Activated naive CD4-positive, alpha-beta T cell treated with anti-CD3 and anti-CD28 coated beads, Interleukin-2, amount 10 ng/mL, durations not matched to agents 7 days and 5 days (primary cell): Measurements from ENCODE around the gene HSD11B1.
A peak's percentile ranks its signal among the peaks of the same experiment; 100 is the strongest.

ENCODE experiments used
- CTCF ChIA-PET: fragments of 350-600 bp; sonication (Branson Sonifier 250); formaldehyde crosslinking; loops from one replicate; lab custom pipeline; 2021; ENCODE audit warnings: antibody characterized with exemption; lab: Charles Lee
- DNase-seq: peaks from one replicate; pipeline ENCODE4 v3.0.0-alpha.2; 2020
- H3K27ac Mint-ChIP-seq: one replicate; pipeline ENCODE4 v1.8.0; 2021; ENCODE audit warnings: mild to moderate bottlenecking, moderate library complexity, mixed read lengths
- H3K27me3 Mint-ChIP-seq: one replicate; pipeline ENCODE4 v1.8.0; 2021; ENCODE audit warnings: mild to moderate bottlenecking, mixed read lengths
- H3K36me3 Mint-ChIP-seq: one replicate; pipeline ENCODE4 v1.8.0; 2021; ENCODE audit warnings: mixed read lengths
- H3K4me1 Mint-ChIP-seq: one replicate; pipeline ENCODE4 v1.8.0; 2021; ENCODE audit warnings: mixed read lengths
- H3K4me3 Mint-ChIP-seq: one replicate; pipeline ENCODE4 v1.8.0; 2021; ENCODE audit warnings: mild to moderate bottlenecking, moderate library complexity, mixed read lengths
- H3K9me3 Mint-ChIP-seq: one replicate; pipeline ENCODE4 v1.8.0; 2021; ENCODE audit warnings: mixed read lengths

Gene HSD11B1

DNA sequence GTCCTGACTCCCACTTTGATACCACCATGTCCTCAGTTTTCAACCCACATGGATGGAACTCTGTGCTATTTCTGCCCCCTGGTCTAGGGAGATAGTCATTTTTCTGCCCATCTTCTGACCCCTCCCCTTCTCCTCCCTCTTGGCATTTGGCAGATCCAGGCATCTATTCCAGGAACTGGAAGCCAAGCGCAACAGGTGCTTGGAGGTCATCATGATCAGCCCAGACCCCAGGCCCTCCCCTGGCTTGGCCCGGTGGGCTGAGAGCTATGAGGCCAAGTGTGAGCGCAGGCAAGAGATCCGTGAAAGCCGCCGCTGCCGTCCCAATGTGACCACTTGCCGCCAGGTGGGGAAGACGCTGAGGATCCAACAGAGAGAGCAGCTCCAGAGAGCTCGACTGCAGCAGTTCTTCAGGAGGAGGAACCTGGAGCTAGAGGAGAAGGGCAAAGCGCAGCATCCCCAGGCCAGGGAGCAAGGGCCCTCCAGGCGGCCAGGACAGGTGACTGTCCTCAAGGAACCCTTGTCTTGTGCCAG is 55.2 kb downstream of the HSD11B1 start:
- peak overlapping the region; percentile 4 for H3K27ac Mint-ChIP-seq
- H3K4me1 Mint-ChIP-seq, result peaks cover 76% of the 10 kb centered on the region
- DNase-seq, result no peak
- H3K27me3 Mint-ChIP-seq, result no peaks in the 10 kb centered on the region
- no peaks in the 10 kb centered on the region for H3K9me3 Mint-ChIP-seq
- peaks cover 88% of the 10 kb centered on the region for H3K36me3 Mint-ChIP-seq
- H3K4me3 Mint-ChIP-seq, result peak overlapping the region; percentile 22
- CTCF ChIA-PET, result interaction anchor here (1.1 to 3.3 kb wide), 3 partner anchors 9 to 190 kb away, joined by 3 to 21 read pairs (median 4); no protein-coding TSS in a partner anchor

- Mint-ChIP-seq H3K27me3 (no peaks in the 10 kb centered on the region), H3K4me1 (peaks cover 77% of the 10 kb centered on the region), H3K27ac (peak overlapping the region; percentile 50), H3K36me3 (peaks cover 92% of the 10 kb centered on the region), H3K9me3 (no peaks in the 10 kb centered on the region), H3K4me3 (no peak overlapping the region)
- CTCF ChIA-PET, result interaction anchor here (1.0 to 3.3 kb wide), 2 partner anchors 8 to 13 kb away, joined by 4 to 21 read pairs; no protein-coding TSS in a partner anchor
- DNase-seq, result no peak
Observed at GRCh38 chr1:209761011-209761635, 56.5 kb downstream of the HSD11B1 start.

GRCh38 chr1:209766051-209766450 is 61.4 kb downstream of the HSD11B1 start:
- peaks cover 57% of the 10 kb centered on the region for H3K36me3 Mint-ChIP-seq
- DNase-seq, result no peak
- H3K27ac Mint-ChIP-seq, result no peak overlapping the region
- H3K9me3 Mint-ChIP-seq, result no peaks in the 10 kb centered on the region
- CTCF ChIA-PET, result interaction anchor here (1.3 to 6.0 kb wide), 3 partner anchors 10 to 72 kb away, joined by 3 to 96 read pairs (median 60); partner anchors contain the start of gene TRAF3IP3
- H3K27me3 Mint-ChIP-seq, result no peaks in the 10 kb centered on the region
- no peak overlapping the region for H3K4me3 Mint-ChIP-seq
- peaks cover 65% of the 10 kb centered on the region for H3K4me1 Mint-ChIP-seq

DNA sequence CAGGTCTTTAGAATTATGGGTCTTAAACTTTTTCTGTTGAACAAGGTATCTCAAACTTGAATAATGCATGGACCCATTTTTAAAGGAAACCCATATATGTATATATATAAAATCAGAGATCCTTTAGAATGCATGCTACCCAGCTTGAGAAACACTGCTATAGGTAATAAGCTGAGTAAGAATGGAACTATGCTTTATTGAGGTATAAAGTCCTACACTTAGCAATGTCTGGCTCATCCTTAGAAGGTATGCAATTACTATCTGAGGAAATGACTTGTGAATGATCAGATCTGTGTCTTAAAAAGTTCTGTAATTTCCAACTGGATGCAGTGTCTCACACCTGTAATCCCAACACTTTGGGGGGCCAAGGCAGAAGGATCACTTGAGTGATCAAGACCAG is 62.5 kb downstream of the HSD11B1 start:
- H3K4me1 Mint-ChIP-seq, result peaks cover 54% of the 10 kb centered on the region
- no peak for DNase-seq
- H3K4me3 Mint-ChIP-seq, result no peak overlapping the region
- no peak overlapping the region for H3K27ac Mint-ChIP-seq
- H3K9me3 Mint-ChIP-seq, result no peaks in the 10 kb centered on the region
- CTCF ChIA-PET, result interaction anchor here (1.1 to 6.0 kb wide), 4 partner anchors 11 to 164 kb away, joined by 3 to 96 read pairs (median 32); partner anchors contain the start of gene TRAF3IP3
- H3K36me3 Mint-ChIP-seq, result peaks cover 47% of the 10 kb centered on the region
- no peaks in the 10 kb centered on the region for H3K27me3 Mint-ChIP-seq

DNA sequence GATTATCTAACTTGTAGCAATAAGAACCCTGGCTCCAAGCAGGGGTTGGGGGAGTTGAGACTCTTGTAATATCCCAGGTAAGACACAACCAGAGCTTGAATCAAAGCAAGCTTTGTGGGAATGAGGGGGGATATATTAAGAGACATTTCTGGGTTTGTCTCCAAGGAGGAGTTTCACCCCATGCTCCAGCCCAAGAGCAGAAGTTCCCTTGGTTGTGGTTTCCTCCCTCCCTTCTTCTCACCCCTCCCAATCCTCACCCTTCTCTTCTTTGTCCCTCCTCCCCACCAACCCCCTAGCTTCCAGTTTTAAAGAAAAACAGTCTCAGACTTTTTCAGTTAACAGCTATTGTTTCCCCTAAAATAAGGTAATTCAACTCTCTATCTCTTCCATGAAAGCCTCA is 63.1 kb downstream of the HSD11B1 start:
- no peak overlapping the region for H3K27ac Mint-ChIP-seq
- DNase-seq, result no peak

GRCh38 chr1:209768354-209768774 is 63.7 kb downstream of the HSD11B1 start:
- H3K9me3 Mint-ChIP-seq, result no peaks in the 10 kb centered on the region
- no peak overlapping the region for H3K4me3 Mint-ChIP-seq
- DNase-seq, result peak; percentile 95
- CTCF ChIA-PET, result interaction anchor here (0.7 to 6.0 kb wide), 12 partner anchors 9 to 202 kb away, joined by 3 to 96 read pairs (median 4); partner anchors contain the start of genes HSD11B1 and TRAF3IP3
- H3K27ac Mint-ChIP-seq, result no peak overlapping the region
- no peaks in the 10 kb centered on the region for H3K27me3 Mint-ChIP-seq
- peaks cover 41% of the 10 kb centered on the region for H3K4me1 Mint-ChIP-seq
- peaks cover 35% of the 10 kb centered on the region for H3K36me3 Mint-ChIP-seq

More for the DNA sequence above, 63.1 kb downstream of the HSD11B1 start:
- Mint-ChIP-seq H3K36me3 (peaks cover 41% of the 10 kb centered on the region), H3K9me3 (no peaks in the 10 kb centered on the region), H3K27me3 (no peaks in the 10 kb centered on the region), H3K4me3 (no peak overlapping the region), H3K4me1 (peaks cover 48% of the 10 kb centered on the region)
- CTCF ChIA-PET, result interaction anchor here (0.7 to 6.0 kb wide), 9 partner anchors 8 to 201 kb away, joined by 3 to 96 read pairs (median 7); partner anchors contain the start of gene TRAF3IP3

DNA sequence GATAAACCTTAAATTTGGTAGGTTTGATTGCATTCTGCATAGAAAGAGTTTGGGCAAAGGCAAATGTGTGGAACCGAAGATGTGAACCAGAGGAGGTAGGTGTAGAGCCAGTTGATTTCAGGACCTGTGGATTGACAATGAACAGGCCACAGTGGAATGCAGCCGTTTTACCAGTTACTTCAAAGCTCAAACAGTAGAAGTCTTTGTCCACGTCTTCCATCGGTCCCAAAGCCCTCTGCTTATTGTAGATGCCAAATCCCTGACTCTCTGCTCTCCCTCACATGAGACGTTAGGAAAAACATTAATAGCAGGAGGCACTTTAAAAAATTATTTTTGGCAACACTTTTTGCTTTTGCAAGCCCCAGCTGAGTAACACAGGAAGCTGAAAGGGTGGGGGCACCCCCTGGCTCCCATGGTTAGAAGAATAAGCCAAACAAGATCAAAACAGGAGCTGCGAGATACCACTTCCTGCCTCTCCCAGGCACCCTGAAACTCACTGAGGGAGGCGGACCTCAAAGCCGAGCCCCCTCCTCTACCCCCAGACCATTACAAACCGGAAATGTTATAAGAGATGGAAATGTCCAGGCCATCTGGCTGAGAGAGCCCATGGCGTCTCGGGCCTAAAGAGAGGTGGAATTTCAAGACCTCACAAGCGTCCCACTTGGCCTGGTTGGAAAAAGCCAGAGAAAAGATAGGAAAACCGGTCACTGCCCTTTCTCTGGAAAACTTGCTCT is 64.7 kb downstream of the HSD11B1 start:
- CTCF ChIA-PET, result interaction anchor here (0.8 to 6.0 kb wide), 11 partner anchors 10 to 203 kb away, joined by 3 to 96 read pairs (median 6); partner anchors contain the start of genes HSD11B1 and TRAF3IP3

GRCh38 chr1:209769971-209770370 is 65.3 kb downstream of the HSD11B1 start:
- DNase-seq, result no peak
- Mint-ChIP-seq H3K27me3 (no peaks in the 10 kb centered on the region), H3K4me1 (peaks cover 29% of the 10 kb centered on the region), H3K4me3 (no peak overlapping the region), H3K36me3 (peaks cover 34% of the 10 kb centered on the region), H3K9me3 (no peaks in the 10 kb centered on the region), H3K27ac (no peak overlapping the region)
- CTCF ChIA-PET, result interaction anchor here (0.8 to 6.0 kb wide), 8 partner anchors 9 to 203 kb away, joined by 3 to 96 read pairs (median 8); partner anchors contain the start of gene TRAF3IP3

More for the DNA sequence above, 64.7 kb downstream of the HSD11B1 start:
- H3K9me3 Mint-ChIP-seq, result no peaks in the 10 kb centered on the region
- peak; percentile 88 for DNase-seq
- H3K27ac Mint-ChIP-seq, result no peak overlapping the region
- no peak overlapping the region for H3K4me3 Mint-ChIP-seq
- H3K27me3 Mint-ChIP-seq, result no peaks in the 10 kb centered on the region
- peaks cover 31% of the 10 kb centered on the region for H3K36me3 Mint-ChIP-seq
- peaks cover 32% of the 10 kb centered on the region for H3K4me1 Mint-ChIP-seq

GRCh38 chr1:209770636-209771415 is 66.2 kb downstream of the HSD11B1 start:
- Mint-ChIP-seq H3K27me3 (no peaks in the 10 kb centered on the region), H3K4me1 (peaks cover 23% of the 10 kb centered on the region), H3K27ac (no peak overlapping the region), H3K4me3 (no peak overlapping the region), H3K9me3 (no peaks in the 10 kb centered on the region), H3K36me3 (peaks cover 35% of the 10 kb centered on the region)
- CTCF ChIA-PET, result interaction anchor here (1.1 to 6.0 kb wide), 3 partner anchors 15 to 78 kb away, joined by 6 to 96 read pairs (median 60); partner anchors contain the start of gene TRAF3IP3
- DNase-seq, result no peak

DNA sequence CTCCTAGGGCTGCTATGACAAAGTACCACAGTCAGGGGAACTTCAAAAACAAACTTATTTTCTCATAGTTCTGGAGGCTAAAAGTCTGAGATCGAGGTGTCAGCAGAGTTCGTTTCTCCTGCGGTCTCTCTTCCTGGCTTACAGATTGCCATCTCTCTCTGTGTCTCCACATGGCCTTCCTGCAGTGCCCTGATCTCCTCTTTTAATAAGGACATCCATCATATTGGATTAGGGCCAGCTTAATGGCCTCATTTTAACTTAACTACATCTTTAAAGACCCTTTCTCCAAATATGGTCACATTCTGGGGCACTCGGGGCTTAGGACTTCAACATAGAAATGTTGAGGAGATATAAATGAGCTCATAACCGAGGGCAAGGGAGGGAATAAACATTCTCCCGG is 67.5 kb downstream of the HSD11B1 start:
- H3K9me3 Mint-ChIP-seq, result no peaks in the 10 kb centered on the region
- peaks cover 33% of the 10 kb centered on the region for H3K36me3 Mint-ChIP-seq
- H3K27ac Mint-ChIP-seq, result no peak overlapping the region
- no peaks in the 10 kb centered on the region for H3K27me3 Mint-ChIP-seq
- CTCF ChIA-PET, result interaction anchor here (1.0 to 1.7 kb wide), 4 partner anchors 15 to 51 kb away, joined by 3 to 5 read pairs (median 4); no protein-coding TSS in a partner anchor
- peaks cover 19% of the 10 kb centered on the region for H3K4me1 Mint-ChIP-seq
- DNase-seq, result no peak
- H3K4me3 Mint-ChIP-seq, result no peak overlapping the region

DNA sequence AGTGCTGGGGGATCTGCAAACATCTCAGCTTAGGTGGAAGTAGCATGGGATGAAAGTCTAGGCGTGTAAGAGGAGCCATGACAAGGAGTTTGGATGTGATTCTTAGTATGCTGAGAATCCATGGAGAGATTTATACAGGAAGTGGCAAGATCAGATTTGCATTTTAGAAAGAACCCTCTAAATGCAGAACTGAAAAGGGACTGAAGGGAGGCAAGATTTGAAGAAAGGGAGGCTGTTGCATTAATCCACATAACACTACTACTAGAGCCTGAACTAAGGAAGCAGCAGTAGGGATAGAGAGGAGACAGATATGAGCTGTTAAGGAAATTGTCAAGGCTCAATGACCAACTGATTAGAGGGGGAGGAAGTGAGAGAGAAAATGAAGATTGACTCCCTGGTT is 69.9 kb downstream of the HSD11B1 start:
- CTCF ChIA-PET, result interaction anchor here (1.3 to 2.7 kb wide), 3 partner anchors 9 to 48 kb away, joined by 5 to 11 read pairs (median 8); no protein-coding TSS in a partner anchor
- H3K27ac Mint-ChIP-seq, result peak overlapping the region; percentile 24
- no peak overlapping the region for H3K4me3 Mint-ChIP-seq
- H3K36me3 Mint-ChIP-seq, result peaks cover 53% of the 10 kb centered on the region
- no peaks in the 10 kb centered on the region for H3K9me3 Mint-ChIP-seq
- H3K4me1 Mint-ChIP-seq, result peaks cover 27% of the 10 kb centered on the region
- DNase-seq, result no peak
- no peaks in the 10 kb centered on the region for H3K27me3 Mint-ChIP-seq

GRCh38 chr1:209775678-209776077 is 71.0 kb downstream of the HSD11B1 start:
- CTCF ChIA-PET, result interaction anchor here (2.1 to 2.7 kb wide), 2 partner anchors 27 to 47 kb away, joined by 8 to 11 read pairs; no protein-coding TSS in a partner anchor
- no peak for DNase-seq
- Mint-ChIP-seq H3K27ac (no peak overlapping the region), H3K4me3 (no peak overlapping the region), H3K9me3 (no peaks in the 10 kb centered on the region), H3K27me3 (no peaks in the 10 kb centered on the region), H3K36me3 (peaks cover 62% of the 10 kb centered on the region), H3K4me1 (peaks cover 32% of the 10 kb centered on the region)

GRCh38 chr1:209777587-209777986 is 72.9 kb downstream of the HSD11B1 start:
- Mint-ChIP-seq H3K27me3 (no peaks in the 10 kb centered on the region), H3K4me3 (no peak overlapping the region), H3K9me3 (no peaks in the 10 kb centered on the region), H3K4me1 (peaks cover 33% of the 10 kb centered on the region), H3K36me3 (peaks cover 69% of the 10 kb centered on the region), H3K27ac (peak overlapping the region; percentile 35)
- DNase-seq, result no peak
- CTCF ChIA-PET, result no interaction called here
